ENCODE results near the gene LRCH1. TPM values are rescaled to one million over a fixed set of nuclear protein-coding genes. Genes with fewer than 3 reads are reported as not detected.

The LRCH1 gene
- total RNA-seq, 1 experiment from 2014 or later: 8.7 TPM

GRCh38 chr13:46663206-46664037, 110.5 kb downstream of the LRCH1 start:
- DNase-seq (ENCODE audit: low read depth, low spot score): no peak
- in situ Hi-C loops (cut with HindIII; ENCODE audit: low pct_unique_long_range_greater_than_20kb, low sequenced_read_pairs): no loop called here

- DNase-seq (ENCODE audit: low read depth, low spot score): no peak
- in situ Hi-C loops (cut with HindIII; ENCODE audit: low pct_unique_long_range_greater_than_20kb, low sequenced_read_pairs): no loop called here
These were observed 111.2 kb downstream of the LRCH1 start for GRCh38 chr13:46664195-46664594.

GRCh38 chr13:46665248-46665632, 112.3 kb downstream of the LRCH1 start:
- in situ Hi-C loops (cut with HindIII; ENCODE audit: low pct_unique_long_range_greater_than_20kb, low sequenced_read_pairs): no loop called here
- DNase-seq (ENCODE audit: low read depth, low spot score): no peak

- no peak for DNase-seq (ENCODE audit: low read depth, low spot score)
- in situ Hi-C loops (cut with HindIII; ENCODE audit: low pct_unique_long_range_greater_than_20kb, low sequenced_read_pairs): no loop called here
These were observed 112.9 kb downstream of the LRCH1 start for GRCh38 chr13:46665633-46666482.

GRCh38 chr13:46666727-46667456, 113.9 kb downstream of the LRCH1 start:
- in situ Hi-C loops (cut with HindIII; ENCODE audit: low pct_unique_long_range_greater_than_20kb, low sequenced_read_pairs): no loop called here
- DNase-seq (ENCODE audit: low read depth, low spot score): no peak

GRCh38 chr13:46667687-46668281, 114.8 kb downstream of the LRCH1 start:
- DNase-seq (ENCODE audit: low read depth, low spot score): no peak
- in situ Hi-C loops (cut with HindIII; ENCODE audit: low pct_unique_long_range_greater_than_20kb, low sequenced_read_pairs): no loop called here

- in situ Hi-C loops (cut with HindIII; ENCODE audit: low pct_unique_long_range_greater_than_20kb, low sequenced_read_pairs): no loop called here
These were observed 115.3 kb downstream of the LRCH1 start for GRCh38 chr13:46668302-46668720.

GRCh38 chr13:46668931-46669525, 116.1 kb downstream of the LRCH1 start:
- in situ Hi-C loops (cut with HindIII; ENCODE audit: low pct_unique_long_range_greater_than_20kb, low sequenced_read_pairs): no loop called here
- no peak for DNase-seq (ENCODE audit: low read depth, low spot score)

More at GRCh38 chr13:46668302-46668720, 115.3 kb downstream of the LRCH1 start:
- DNase-seq (ENCODE audit: low read depth, low spot score): no peak

- in situ Hi-C loops (cut with HindIII; ENCODE audit: low pct_unique_long_range_greater_than_20kb, low sequenced_read_pairs): no loop called here
- DNase-seq (ENCODE audit: low read depth, low spot score): no peak
These were observed 119.5 kb downstream of the LRCH1 start for GRCh38 chr13:46672338-46673090.

GRCh38 chr13:46675016-46675415, 122.0 kb downstream of the LRCH1 start:
- no peak for DNase-seq (ENCODE audit: low read depth, low spot score)
- in situ Hi-C loops (cut with HindIII; ENCODE audit: low pct_unique_long_range_greater_than_20kb, low sequenced_read_pairs): no loop called here

GRCh38 chr13:46676378-46676725, 123.4 kb downstream of the LRCH1 start:
- in situ Hi-C loops (cut with HindIII; ENCODE audit: low pct_unique_long_range_greater_than_20kb, low sequenced_read_pairs): no loop called here
- DNase-seq (ENCODE audit: low read depth, low spot score): no peak

- in situ Hi-C loops (cut with HindIII; ENCODE audit: low pct_unique_long_range_greater_than_20kb, low sequenced_read_pairs): no loop called here
- DNase-seq (ENCODE audit: low read depth, low spot score): no peak
These were observed 126.6 kb downstream of the LRCH1 start for GRCh38 chr13:46679369-46680120.

GRCh38 chr13:46682015-46682414, 129.0 kb downstream of the LRCH1 start:
- DNase-seq (ENCODE audit: low read depth, low spot score): no peak
- in situ Hi-C loops (cut with HindIII; ENCODE audit: low pct_unique_long_range_greater_than_20kb, low sequenced_read_pairs): no loop called here

GRCh38 chr13:46682707-46683106, 129.7 kb downstream of the LRCH1 start:
- DNase-seq (ENCODE audit: low read depth, low spot score): no peak
- in situ Hi-C loops (cut with HindIII; ENCODE audit: low pct_unique_long_range_greater_than_20kb, low sequenced_read_pairs): no loop called here

GRCh38 chr13:46683676-46684260, 130.8 kb downstream of the LRCH1 start:
- DNase-seq (ENCODE audit: low read depth, low spot score): no peak
- in situ Hi-C loops (cut with HindIII; ENCODE audit: low pct_unique_long_range_greater_than_20kb, low sequenced_read_pairs): no loop called here

All from SK-MEL-5 (cell line).